ENCODE data around the gene ROS1. TPM values are rescaled to one million over a fixed set of nuclear protein-coding genes. Genes with fewer than 3 reads are reported as not detected.

The ROS1 gene
- total RNA-seq, 1 donor from 2014 or later = 2.7 TPM

DNA sequence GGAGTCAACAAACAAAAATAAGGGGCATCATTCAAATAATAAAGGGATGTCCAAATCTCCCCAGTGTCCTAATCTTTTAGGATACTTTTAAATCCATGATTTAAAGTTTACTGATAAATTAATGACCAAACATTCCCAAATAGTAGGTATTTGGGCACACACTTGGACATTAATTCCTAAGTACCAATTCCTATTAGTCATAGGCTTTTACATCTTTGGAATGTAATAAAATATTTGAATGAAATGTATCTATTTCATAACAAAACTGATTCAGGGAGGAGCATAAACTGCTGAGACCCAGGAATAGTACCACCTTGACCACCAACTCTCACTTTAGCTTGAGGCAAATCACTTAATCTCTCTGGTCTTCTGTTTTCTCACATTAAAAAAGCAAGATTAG lies 116.1 kb downstream of the ROS1 start:
- no peak for DNase-seq (ENCODE audit: low read depth)

DNA sequence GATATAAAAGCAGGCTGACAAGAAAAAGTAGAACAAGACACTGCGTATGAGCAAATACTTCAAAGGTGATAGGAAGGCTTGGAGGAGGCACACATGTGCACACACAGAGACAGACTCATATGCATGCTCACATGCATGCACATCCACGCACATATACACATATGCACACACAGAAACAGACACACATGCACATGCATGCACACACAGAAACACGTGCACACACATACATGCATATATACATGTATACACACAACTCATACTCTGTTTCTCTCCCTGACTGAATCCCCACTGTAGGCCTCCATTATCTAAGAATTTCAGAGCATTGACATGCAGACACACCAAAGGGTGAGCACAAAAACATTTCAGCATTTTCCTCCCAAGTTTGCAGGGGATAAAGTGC lies 116.7 kb downstream of the ROS1 start:
- DNase-seq (ENCODE audit: low read depth) = no peak

DNA sequence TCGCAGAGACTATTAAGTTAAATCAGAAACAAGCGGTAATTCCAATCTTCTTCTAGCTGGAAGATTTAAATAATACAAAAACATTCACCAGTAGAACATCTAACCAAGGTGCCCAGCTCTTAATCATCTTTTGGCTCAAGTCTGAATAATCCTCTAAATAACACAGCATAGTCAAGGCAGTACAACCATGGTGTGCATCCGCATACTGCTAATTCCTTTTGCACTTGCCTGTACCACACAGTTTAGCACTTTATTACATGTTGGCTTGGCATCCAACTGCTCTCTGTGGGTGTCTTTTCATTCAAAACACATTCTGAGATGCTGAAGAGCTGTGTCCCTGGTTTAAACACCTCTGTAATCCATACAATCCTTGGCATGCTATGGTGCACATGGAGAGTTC lies 118.1 kb downstream of the ROS1 start:
- no peak for DNase-seq (ENCODE audit: low read depth)

DNA sequence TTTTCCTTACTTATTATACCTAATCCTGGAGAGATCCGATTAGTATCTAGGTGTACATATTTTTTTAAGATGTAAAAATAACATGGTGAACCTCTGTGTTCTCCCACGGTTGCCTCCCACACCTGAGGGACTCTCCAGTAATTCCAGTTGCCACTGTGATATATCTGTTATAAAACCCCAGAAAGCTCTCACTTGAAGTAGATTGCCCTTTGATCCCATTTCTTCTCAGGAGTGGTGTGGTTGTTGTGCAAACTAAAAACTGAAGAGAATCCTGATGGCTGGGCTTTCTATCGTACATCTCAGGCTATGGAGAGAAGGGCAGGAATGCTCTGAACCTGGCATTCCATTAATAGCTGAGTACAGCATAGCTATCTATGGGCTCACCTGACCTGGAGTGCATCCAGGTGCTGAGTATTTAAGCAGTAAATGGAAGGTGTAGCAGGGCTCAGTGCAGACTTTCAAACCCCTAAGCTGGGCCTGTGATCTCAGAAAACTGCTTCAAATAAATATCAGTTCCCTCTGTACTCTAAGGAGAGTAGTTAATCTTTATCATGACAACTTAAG lies 119.4 kb downstream of the ROS1 start:
- DNase-seq (ENCODE audit: low read depth) = no peak

DNA sequence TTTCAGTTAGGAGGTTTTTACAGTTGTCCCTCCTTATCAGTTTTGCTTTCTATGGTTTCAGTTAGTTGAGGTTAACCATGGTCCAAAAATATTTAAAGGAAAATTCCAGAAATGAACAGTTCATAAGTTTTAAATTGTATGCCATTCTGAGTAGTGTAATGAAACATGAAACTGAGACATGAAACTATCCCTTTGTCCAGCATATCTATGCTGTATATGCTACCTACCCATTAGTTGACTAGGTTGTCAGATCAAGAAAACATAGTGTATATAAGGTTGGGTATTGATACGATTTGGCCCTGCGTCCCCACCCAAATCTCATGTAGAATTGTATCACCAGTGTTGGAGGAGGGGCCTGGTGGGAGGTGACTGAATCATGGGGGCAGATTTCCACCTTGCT lies 121.3 kb downstream of the ROS1 start:
- no peak for DNase-seq (ENCODE audit: low read depth)

DNA sequence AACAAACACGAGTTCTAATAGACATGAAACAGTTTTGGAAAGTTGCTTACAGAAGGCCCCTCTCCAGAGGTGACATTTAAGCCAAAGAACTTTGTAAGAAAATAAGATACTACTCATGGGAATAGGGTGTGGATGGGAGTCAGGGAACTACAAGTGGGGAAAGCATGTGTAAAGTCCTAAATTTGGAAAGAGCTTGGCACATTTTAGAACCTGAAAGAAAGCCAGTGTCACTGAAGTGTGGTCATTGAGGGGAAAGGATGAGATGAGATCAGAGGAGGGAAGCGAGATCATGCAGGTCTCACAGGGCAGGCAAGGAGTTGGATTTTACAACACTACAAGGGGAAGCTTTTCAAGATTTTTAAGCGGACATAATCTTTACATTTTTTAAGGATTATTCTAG lies 122.4 kb downstream of the ROS1 start:
- DNase-seq (ENCODE audit: low read depth) = no peak

DNA sequence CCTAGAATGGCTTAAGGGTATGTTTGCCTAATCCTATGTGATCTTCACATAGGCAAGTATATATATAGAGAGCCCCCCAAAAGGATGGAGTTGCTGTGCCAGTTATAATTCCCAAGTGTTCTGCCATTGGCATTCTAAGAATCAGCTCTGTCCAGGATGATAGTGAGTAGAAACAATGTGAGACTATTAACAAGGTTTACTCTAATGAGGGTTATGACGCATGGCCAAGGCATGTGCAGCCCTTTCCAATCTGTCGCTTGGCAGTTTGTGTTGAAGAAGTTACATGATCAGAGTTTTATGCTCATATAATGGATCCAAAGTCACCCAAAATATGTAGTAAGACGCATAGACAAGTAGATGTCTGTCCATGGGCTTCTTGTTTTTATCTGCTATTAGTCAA lies 126.8 kb downstream of the ROS1 start:
- no peak for DNase-seq (ENCODE audit: low read depth)

DNA sequence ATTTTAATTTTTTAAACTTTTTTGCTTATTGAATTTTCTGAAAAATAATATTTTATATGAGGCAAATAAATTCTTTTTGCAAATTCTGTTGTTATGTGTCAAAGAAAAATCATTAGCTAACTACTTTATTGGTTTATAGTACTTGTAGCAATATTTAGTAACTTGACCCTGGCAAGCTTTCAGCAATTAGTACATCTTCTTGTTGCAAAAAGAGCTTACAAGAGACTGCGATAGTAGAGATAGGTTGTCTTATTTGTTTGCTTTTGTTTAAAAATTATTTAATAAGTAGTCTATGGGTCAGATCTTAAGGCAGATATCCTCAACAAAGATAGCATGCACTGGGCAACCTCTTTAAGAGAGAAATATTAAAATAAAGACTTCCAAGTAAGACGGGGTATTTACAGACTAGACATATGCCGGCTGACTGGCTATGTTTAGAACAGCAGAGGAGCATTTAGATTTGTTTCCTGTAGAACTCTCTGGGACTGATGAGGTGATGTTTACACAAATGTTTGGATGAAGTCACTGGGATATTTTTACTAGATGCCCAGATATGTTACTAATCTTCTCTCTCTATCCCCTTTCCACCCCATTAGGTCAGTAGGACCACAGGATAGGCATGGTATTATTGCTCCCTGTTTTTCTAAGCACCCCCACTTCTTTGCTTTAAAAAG lies 135.4 kb downstream of the ROS1 start:
- no peak for DNase-seq (ENCODE audit: low read depth)

DNA sequence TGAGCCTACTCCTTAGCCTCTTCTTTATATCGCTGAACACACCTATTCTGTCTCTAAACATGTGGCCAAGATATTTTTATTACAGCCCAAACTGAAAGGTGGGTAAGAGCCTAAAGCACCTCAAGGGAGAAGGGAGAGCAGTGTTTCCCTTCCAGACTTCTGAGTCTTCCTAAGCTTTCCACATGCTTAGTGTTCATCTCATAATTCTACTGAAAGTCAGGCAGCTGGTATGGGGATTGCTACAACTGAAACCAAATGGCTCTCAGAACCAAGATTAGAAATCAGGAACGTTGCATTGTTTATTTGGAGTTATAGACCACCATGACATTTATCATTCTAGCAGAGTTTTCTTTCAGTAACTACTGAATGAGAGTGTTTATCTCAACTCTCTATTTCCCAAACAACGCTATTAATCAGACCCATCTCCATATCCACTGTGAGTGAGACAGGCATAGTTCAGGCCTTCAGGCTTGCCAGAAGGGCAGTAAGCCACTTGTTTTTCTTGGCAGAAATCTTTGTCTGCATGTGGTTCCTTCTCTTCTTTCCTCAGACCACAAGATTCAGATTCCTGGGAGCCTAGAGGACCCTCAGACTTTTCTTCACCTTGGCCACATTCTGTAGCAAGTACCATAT lies 137.5 kb downstream of the ROS1 start:
- no peak for DNase-seq (ENCODE audit: low read depth)

DNA sequence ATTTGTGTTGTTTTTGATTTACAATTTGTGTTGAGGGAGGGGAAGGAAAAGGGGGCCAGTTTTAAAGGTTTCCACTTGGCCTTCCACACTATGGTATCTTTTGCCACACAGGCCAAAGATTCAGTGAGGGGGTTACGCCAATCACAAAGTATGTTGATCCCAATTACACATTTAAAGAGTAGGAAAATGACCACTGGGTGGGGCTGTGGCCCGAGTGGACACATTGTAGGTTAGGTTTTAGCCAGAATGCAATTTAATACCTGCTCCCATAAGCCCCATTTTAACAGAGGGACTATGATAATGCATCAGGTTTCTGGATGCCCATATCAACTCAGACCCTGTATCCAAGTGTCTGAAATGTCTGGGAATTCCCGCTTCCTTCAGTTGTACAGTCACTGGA lies 144.8 kb downstream of the ROS1 start:
- DNase-seq (ENCODE audit: low read depth) = no peak

DNA sequence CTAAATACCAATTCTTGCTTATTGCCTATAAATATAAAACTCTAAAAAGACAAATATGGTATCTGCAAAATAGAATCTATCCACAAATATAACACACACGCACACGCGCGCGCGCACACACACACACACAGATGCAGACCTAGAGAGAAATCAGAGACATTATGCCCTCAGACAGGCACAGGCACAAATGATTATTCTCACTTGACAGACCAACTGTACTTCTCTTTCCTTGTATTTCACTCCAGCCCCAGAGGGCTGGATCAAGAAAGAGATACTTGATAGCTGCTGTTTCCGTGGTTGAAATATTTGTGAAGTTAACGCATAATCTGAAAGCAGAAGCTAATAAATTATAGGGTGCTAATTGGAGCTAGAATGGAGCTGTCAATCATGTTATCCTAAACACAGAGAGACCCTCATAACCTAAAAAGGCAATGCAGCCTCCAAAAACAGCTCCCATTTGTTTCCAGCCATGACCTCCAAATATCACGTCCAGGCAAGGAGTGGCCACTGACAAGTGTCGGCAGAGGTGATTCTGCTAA lies 148.9 kb downstream of the ROS1 start:
- no peak for DNase-seq (ENCODE audit: low read depth)

DNA sequence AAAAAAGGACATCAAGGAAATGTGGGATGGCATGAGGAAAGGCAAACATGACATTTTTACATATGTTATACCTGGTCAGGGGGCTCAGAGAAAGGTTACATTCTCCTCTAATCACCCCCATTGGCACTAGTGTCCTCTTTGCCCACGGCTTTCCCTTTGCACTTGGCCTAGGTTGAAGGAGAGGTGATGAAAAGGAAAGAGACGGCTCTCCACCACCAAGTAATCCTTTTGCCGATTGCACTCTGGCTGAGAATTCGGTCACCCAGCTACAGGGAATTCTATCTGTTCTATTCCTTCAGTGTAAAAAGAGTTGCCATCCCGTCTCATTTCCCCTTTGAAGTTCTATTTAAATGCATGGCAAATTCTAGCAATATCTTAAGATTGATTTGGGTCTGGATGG lies 150.0 kb downstream of the ROS1 start:
- DNase-seq (ENCODE audit: low read depth) = no peak

DNA sequence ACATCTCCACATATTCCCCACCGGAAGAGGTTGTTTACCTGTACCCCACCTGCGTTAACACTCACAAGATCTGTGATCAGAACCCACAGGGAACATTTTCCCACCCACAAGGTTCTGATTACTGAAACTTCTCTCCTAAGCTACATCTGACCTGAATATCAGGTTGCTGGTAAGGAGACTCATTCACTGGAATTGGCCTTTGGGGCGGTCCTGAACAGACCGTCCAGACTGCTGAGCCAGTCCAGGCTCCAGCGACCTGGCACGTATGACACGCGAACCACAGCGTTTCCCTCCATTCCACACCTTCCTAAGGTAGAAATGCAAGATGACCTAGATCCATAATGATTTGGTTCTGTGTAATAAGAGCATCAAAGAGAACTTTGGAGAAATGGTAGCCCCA lies 150.5 kb downstream of the ROS1 start:
- DNase-seq (ENCODE audit: low read depth) = no peak

DNA sequence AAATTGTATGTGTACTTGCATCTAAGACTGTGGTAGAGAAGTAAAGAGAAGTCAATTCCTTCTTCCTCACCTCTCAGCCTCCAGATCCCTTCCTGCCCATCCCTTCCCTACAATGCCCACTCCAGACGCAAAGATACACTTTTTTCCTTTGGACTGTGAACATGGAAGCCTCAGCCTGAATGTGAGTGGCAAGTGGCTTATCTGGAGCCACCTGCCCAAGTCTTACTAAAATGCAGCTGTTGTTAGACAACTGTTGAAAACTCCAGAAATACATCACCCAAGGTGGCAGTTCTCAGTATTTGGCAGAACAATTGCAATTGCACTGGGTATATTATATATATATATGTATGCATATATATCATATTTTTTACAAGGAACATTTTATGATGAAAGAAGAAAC lies 152.9 kb downstream of the ROS1 start:
- no peak for DNase-seq (ENCODE audit: low read depth)

DNA sequence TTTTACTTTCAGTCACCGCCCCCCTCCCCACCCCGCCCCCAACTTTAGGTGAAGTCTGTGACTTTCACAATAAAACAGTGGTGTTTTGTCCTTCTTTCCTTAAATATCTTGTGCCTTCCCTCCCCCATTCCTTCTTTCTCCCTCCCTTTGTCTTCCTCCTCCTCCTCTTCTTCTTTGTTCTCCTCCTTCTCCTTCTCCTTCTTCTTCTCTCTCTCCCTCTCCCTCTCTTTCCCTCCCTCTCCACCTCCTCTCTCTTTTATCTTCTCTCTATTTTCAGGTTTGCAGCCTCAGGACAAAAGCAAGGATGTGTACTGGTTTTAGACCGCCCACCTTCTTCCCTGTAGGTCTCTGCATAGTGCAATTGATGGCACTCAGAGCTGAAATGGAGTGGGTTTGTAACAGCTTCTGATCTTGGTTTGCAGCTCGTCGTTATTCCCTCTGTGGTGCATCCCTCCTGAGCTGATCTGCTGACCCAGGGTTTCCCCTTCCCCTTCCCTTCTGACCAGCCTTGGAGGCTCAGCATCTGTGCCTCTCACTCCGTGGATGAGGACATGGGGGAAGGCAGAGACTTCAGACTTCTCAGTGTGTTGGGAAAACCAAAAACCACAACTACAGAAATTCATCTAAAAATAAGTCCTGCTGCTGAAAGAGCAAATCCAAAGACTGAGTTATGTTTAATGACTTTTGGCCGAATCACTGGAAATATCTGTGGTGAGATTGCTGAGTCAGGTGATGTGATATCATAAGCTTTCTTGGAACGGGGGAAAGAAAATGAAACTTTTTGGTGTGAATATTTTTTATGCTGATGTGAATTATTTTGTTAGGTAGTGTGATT lies 153.5 kb downstream of the ROS1 start:
- no peak for DNase-seq (ENCODE audit: low read depth)

DNA sequence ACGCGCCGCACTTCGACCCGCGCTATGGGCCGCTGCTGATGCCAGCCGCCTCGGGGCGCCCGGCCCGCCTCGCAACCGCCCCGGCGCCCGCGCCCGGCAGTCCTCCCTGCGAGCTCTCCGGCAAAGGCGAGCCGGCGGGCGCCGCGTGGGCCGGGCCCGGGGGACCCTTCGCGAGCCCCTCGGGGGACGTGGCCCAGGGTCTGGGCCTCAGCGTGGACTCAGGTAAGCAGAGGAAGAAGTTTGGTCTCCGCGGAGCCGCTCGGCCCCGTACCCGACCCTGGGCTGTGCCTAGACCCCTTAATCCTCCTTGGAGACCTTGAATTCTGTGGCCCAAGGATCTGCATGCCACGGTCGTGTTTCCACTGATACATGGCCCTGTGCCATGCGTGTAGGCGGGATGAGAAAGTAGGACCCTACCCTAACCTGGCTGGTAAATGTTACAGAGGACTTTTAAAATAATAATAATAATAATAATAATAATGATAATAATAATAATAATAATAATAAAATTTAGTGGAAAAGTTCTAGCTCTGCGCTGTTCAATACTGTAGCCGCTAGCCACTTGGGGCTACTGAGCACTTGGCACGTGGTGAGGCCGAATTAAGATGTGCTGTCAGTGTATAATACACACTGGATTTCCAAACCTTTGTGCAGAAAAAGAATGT lies 154.8 kb downstream of the ROS1 start:
- no peak for DNase-seq (ENCODE audit: low read depth)

DNA sequence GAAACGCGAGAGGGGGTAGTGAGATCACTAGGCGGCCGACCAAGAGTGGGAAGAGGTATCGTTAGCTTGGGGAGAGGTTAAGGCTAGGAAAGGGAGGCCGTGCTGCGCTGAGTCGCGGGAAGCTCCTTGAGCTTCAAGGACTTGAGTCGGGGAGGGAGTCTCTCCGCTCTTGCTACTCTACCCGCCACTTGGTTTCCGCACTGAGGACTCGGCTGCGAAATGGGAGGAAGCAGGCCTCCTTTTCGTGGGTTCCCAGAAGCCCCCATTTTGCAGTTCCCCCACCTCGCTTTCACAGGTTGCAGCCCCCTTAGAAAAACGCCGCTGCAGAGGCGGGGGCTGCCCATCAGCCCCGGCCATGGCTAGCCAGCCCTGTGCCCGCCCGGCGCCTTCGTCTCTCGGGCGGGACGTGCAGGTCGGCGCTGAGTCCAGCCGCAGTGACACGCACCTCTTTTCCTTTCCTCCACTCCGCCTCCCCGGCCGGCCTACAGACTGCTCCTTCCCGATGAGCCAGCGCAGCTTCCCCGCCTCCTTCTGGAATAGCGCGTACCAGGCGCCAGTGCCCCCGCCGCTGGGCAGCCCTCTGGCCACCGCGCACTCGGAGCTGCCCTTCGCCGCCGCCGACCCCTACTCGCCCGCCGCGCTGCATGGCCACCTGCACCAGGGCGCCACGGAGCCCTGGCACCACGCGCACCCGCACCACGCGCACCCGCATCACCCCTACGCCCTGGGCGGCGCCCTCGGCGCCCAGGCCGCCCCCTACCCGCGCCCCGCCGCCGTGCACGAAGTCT lies 155.5 kb downstream of the ROS1 start:
- no peak for DNase-seq (ENCODE audit: low read depth)

DNA sequence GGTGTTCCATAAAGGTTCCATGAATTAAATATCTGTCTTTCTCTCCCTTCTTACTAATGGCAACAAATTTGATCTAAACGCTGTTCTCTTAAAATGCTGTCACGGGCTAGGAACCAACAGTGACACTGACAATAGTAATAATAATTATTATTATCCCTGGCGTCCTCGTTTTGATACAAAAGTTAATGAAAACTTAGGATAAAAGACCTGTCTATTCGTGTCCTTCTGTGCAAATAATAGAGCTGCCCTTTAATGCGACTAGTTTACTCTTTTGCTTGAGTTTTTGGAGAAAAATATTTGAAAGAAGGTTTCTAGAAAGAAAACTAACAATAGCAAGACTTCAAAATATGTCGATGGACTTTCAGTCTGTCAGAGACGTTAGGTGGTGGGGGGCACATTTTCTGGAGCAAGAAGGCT lies 156.1 kb downstream of the ROS1 start:
- no peak for DNase-seq (ENCODE audit: low read depth)

DNA sequence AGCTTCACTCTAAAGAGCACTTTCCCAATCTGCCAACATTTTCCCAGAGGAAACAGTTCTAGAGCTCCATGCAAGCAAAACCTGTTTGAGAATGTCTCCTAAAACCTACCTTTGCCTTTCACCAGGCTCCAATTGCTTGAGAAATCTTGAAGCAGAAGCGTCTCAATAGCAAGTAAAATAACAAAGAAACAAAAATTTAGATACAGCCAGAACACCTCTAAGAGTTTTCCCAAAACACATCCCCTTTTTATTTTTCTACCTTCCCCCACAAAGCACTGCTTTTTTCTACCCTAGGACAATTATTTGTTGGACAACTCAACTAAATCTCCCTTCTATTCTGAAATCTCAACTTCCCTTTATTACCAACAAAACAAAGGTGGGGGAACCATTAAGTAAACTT lies 156.8 kb downstream of the ROS1 start:
- DNase-seq (ENCODE audit: low read depth) = no peak

DNA sequence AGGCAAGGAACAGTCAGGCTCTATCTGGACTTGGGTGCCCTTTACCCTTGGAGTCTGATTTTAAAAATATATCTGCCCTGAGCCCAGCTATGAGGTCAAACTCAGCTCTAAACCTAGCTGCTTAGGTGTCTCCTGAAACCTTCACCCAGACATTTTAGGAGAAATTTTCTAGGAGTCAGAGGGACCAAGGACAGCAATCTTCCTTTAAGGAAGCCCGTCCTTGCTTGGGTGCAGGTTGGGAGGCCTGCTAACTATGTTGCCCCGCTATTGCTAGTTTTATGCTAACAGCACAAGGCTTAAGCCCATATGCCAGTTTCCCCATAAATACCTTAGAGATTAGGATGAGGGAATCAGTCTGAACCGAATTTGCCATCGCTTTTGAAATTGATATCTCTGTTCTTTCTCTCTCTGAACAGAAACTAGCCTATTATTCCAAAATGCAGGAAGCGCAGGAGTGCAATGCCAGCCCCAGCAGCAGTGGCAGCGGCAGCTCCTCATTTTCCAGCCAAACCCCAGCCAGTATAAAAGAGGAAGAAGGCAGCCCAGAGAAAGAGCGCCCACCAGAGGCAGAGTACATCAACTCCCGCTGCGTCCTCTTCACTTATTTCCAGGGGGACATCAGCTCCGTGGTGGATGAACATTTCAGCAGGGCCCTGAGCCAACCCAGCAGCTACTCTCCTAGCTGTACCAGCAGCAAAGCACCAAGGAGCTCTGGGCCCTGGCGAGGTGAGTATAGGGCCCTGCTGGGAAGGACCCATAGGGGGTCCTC lies 157.8 kb downstream of the ROS1 start:
- DNase-seq (ENCODE audit: low read depth) = no peak

DNA sequence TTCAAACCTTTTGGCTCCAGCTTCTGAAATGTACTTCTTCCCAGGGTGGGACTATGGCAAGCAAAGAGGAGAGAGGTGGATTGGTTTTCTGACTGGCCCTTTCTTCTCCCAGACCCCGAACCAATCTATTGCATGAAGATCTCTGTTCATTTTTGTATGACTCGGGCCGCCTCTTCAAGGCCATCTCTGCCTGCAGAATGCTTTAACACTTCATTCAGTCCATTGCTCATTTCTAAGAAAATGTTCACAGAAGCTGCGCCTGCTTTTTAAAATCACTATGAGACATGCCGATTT lies 158.7 kb downstream of the ROS1 start:
- no peak for DNase-seq (ENCODE audit: low read depth)

All from renal cortical epithelial cell (primary cell).